ENCODE data around the gene BAZ2A.

BAZ2A gene

GRCh38 chr12:56634837-56635791, 5.0 kb upstream of the BAZ2A start:
- peak; percentile 90 for DNase-seq (ENCODE audit: low spot score)

GRCh38 chr12:56634242-56634836, 4.2 kb upstream of the BAZ2A start:
- DNase-seq (ENCODE audit: low spot score): no peak

GRCh38 chr12:56633468-56634241, 3.5 kb upstream of the BAZ2A start:
- DNase-seq (ENCODE audit: low spot score): no peak

DNA sequence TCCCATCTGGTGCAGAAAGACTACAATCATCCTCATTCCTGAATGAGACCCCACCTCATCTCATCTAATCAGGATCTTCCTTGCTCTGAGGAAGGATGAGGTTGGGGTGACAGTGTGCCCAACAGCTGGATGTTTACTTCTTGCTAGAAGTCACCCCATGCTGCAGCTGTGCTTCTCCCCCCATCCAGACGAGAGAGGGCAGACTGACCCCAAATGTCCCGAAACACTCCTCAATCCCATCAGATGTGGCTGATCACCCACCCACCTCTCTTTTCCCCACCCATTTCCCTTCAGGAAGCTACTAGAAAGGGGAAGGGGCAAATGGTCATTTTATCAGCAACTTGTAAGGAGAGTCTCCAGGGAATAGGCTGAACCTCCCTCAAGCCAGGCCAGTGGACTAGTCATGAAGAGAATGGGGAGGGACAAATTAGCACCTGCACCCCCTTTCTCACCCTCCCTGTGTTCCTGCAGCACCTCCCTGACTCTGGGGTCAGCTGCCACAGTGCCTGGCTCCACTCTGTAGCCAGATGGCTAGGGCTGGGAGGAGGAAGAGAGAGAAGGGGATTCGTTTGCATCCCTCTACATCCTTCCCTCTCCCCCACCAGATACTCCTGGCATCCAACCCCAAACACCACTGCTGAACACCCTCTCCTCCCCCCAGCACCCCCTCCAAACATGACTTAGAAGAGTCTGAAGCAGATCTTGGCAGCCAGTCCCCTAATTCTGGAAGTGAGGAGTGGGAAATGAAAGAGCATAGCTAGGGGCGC, 2.8 kb upstream of the BAZ2A start:
- no peak for DNase-seq (ENCODE audit: low spot score)

DNA sequence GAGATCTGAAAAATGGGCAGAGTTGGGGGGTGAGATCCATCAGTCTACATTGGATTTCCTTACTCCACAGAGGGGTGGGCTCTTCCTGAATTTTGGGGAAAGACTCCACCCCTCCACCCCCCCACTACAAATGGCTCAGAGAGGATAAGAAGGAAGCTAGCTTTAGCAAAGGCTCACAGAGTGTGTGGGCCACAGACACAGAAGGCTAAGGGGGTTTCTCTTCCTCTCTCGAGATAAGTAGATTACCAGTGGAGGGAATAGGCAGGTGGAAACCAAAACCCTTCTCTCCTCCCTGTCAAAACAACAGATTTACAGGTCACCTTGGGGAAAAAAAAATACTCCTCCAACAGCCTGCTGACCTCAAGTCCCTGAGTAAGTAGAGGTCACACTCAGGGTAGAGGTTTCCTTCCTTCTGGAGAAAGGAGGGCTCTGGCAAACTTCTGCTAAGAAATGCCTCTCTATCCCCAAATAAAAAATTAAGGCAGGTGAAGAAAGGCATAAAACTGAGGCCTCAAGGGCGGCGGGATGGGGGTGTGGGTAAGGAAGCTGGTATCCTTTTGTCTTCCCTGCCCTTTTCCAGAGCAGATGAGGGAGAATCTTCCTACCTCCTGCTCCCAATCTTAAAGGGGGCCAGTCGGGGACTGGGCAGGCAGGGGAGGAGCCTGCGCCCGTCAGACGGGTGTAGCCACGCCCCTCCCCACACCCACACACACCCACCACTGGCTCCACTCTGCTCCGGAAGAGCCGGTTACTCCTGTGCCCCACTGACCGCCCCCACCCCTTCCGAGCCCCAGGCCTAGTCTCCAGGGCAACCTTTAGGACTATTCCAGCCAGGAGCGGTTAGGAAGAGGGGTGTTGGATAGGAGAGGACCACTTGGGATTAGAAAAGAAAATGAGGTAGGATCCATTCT, 1.9 kb upstream of the BAZ2A start:
- peak; percentile 25 for DNase-seq (ENCODE audit: low spot score)

DNA sequence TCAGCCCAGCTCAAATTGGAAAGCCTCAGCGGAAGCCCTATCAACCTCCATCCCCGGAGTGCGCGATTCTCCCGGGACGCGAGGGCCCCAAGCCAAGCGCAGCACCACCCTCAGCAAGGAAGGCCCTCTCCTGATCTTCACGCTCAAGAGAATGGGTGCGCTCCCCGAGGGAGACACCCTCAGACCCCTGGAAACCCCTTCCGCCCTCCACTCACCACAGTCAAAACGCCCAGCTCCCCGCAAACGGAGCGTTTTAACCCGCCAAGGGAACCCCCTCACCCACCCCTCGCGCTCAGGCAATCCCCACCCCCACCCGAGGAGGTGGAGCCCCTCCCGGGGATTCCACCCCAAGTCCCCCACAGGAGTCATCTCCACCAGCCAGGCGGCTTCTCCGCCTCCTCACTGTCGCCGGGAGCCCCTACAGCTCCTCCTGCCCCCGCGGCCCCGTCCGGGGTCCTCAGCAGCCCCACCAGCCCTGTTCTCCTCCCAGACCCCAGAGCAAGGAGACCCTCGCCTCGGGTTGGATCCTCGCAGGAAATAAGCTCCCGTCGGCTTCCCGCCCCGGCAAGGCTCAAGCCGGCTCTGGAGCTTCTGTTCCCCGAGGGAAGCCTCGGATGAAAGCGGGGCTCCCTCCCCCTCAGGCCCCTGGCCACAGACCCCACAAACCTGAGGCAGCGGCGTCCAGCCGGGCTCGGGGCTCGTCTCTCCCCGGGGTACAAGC, 507 bp downstream of the BAZ2A start:
- DNase-seq (ENCODE audit: low spot score): peak; percentile 40

- DNase-seq (ENCODE audit: low spot score): peak; percentile 72
These were observed 1.3 kb downstream of the BAZ2A start for GRCh38 chr12:56628671-56629458.

DNA sequence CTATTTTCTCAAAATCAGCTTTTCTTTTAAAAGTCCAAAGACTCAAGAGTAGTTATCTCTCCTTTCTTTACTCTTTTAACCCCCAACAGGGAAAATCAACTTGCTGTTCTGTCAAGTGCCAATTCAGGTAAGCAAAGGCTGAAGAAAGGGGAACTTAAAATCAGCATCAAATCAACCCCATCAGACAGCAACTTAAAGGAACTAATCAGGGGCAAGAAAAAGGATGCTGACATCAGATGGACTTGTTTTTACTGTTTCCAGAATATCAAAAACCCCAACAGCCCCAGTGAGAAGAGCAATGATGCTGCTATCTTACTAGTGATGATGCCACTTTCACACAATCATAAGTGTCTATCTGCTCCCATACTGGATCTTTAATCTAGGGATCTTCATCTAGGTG, 3.4 kb downstream of the BAZ2A start:
- no peak for DNase-seq (ENCODE audit: low spot score)

DNA sequence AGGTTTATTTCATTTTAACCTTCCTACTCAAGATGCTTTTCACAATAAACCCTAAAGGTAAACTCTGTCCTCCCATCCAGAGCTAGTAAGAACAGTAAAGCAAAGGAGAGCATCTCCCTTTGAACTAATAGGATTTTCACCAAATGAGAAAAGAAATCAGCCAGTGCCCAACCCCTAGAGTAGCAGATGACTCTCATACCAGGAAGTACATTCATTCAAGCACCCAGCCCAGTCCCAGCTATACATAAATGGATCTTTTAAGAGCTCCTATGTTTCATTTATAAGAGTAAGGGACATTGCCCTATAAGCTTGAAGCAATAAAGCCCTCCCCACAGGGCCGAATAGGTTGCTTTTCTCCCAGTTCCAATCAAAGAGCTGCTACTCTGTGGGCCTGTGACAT, 7.6 kb downstream of the BAZ2A start:
- no peak for DNase-seq (ENCODE audit: low spot score)

GRCh38 chr12:56616925-56617324, 13.2 kb downstream of the BAZ2A start:
- no peak for DNase-seq (ENCODE audit: low spot score)

DNA sequence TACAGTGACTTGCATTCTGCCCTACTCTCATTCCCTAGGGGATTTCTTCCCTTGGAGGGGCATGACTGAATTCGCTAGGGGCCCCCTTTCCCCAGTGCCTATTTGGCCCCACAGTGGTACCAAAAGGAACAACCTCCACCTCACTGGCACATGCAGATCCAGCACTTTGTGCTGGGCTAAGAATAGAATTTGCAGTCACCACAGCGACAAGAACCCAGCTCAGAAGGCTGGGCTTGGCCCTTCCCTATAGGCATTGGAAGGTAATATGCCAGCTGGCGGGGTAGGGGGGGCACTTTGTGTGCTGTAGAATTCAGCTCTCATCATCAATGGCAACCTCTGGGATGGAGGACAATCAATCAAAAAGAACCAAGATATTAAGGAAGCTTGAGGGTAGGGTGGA, 13.9 kb downstream of the BAZ2A start:
- DNase-seq (ENCODE audit: low spot score): no peak

DNA sequence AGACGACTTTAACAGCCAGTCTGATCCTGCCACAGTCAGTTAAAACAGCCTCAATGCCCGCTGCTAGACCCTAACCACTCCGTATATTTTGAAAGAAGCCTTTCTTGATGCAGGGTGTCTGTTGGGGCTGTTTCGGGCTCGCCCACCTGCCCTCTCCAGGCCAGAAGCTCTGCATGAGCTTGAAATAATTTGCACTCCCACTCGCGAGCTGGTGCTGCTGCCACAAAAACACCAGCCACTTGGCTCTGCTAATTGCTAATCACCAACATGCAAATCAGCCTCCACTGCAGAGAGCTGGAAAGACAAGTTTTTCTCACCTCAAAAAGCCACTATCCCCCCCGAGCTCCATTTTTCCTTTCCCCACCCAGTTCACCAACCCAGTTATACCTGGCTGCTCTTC, 15.5 kb downstream of the BAZ2A start:
- DNase-seq (ENCODE audit: low spot score): no peak

- no peak for DNase-seq (ENCODE audit: low spot score)
These were observed 25.8 kb downstream of the BAZ2A start for GRCh38 chr12:56604355-56604754.

DNA sequence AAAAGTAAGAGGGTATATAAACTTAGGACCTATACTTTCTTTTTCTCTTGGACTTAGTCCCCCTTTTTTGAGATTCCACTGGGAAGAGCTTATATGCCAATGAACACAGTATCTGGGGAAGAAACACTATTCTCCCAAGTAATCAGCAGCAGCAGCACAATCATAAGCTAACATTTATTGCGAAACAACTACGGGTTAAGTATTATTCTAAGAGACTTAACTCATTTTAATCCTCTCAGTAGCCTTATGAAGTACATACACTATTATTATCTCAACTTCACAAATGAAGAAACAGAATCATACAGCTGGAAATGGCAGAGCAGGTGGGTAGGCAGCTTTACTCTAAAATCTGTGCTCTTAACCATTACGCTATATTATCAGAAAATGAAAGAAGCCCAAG, 27.9 kb downstream of the BAZ2A start:
- no peak for DNase-seq (ENCODE audit: low spot score)

DNA sequence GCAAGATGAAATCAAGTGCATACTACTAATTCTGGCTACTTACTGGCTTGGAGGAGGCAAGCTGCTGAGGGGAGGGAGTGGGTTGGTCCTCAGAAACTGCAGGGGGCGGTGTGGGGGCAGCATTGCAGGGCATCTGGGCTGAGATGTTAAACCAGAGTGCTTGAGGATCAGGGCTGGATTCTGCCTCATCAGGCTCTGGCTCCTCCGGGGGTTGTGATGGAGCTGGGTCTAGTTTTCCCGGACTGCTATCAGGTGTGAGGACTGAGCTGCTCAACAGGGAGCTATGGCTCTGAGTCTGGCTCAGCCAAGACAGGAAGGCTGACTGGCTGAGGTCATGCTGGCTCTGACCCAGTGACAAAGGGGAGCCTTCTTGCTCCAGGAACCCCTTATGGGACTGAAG, 28.6 kb downstream of the BAZ2A start:
- DNase-seq (ENCODE audit: low spot score): no peak

- no peak for DNase-seq (ENCODE audit: low spot score)
These were observed 29.4 kb downstream of the BAZ2A start for GRCh38 chr12:56600753-56601152.

- no peak for DNase-seq (ENCODE audit: low spot score)
These were observed 30.3 kb downstream of the BAZ2A start for GRCh38 chr12:56599797-56600196.

DNA sequence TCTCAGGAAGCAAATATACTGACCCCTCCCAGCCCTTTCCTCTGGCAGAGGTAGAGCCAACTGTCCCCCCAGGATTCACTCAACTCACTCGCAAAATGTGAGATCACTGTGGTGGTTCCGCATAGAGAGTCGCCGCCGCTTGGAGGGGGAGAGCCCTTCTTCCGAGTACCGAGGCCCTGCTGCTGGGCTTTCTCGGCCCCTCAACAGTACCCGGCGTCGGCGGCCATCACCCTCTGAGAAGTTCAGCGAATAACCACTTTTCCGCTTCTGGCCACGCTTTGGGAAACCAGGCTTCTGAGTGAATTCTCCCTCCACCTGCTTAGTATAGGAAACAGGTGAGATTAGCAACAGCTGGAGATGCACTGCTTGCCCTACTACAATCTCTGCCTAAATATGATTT, 31.1 kb downstream of the BAZ2A start:
- no peak for DNase-seq (ENCODE audit: low spot score)

DNA sequence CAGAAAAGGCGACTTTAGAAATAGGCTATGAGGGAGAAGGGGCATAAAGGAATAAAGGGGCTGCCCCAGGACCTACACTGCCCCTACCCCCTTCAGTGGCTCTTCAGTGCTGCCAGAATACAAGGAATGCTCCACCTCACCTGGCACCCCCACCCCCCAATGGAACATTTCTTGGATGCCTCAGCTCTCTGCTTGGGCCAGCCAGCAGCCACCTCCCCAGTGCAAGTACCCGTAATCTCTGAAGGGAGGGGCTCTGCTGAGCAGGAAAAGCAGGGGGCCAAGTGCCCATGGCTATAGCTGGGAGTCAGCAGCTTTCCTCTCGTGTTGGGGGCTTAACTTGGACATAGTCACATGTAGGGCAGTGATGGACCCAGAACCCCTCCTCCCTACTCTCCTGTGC, 33.3 kb downstream of the BAZ2A start:
- DNase-seq (ENCODE audit: low spot score): no peak
